ENCODE results near the gene EID1.
"Not testable (repeated sequence)": the region's sequence is repeated elsewhere in the genome, so short reads cannot be mapped to it uniquely, and the experiment has no call there.

The EID1 gene

GRCh38 chr15:48877630-48878595 lies at the start of gene EID1:
TSS of gene EID1 (plus strand) at chr15:48878134. CDS start at chr15:48878177, 43 bp downstream.
- DNase-seq = peak; percentile 95

- DNase-seq = no peak
These were observed 49.5 kb upstream of the EID1 start for GRCh38 chr15:48828471-48828870.

- DNase-seq = no peak
These were observed 49.0 kb upstream of the EID1 start for GRCh38 chr15:48828906-48829305.

- no peak for DNase-seq
These were observed 45.3 kb upstream of the EID1 start for GRCh38 chr15:48832648-48833047.

GRCh38 chr15:48833526-48834239 lies 44.3 kb upstream of the EID1 start:
- DNase-seq = no peak

- no peak for DNase-seq
These were observed 43.2 kb upstream of the EID1 start for GRCh38 chr15:48834756-48835155.

GRCh38 chr15:48842501-48842900 lies 35.4 kb upstream of the EID1 start:
- DNase-seq = no peak

- DNase-seq = no peak
These were observed 32.8 kb upstream of the EID1 start for GRCh38 chr15:48845123-48845522.

GRCh38 chr15:48850648-48851047 lies 27.3 kb upstream of the EID1 start:
- no peak for DNase-seq

GRCh38 chr15:48851956-48852355 lies 26.0 kb upstream of the EID1 start:
- no peak for DNase-seq

- DNase-seq = not testable (repeated sequence)
These were observed 23.5 kb upstream of the EID1 start for GRCh38 chr15:48854434-48854833.

- no peak for DNase-seq
These were observed 22.2 kb upstream of the EID1 start for GRCh38 chr15:48855501-48856440.

- no peak for DNase-seq
These were observed 21.0 kb upstream of the EID1 start for GRCh38 chr15:48856942-48857341.

GRCh38 chr15:48858401-48858800 lies 19.5 kb upstream of the EID1 start:
- DNase-seq = no peak

- DNase-seq = no peak
These were observed 18.5 kb upstream of the EID1 start for GRCh38 chr15:48859426-48859825.

GRCh38 chr15:48861813-48862431 lies 16.0 kb upstream of the EID1 start:
- no peak for DNase-seq

- no peak for DNase-seq
These were observed 15.2 kb upstream of the EID1 start for GRCh38 chr15:48862705-48863104.

GRCh38 chr15:48865370-48866079 lies 12.4 kb upstream of the EID1 start:
- DNase-seq = no peak

- no peak for DNase-seq
These were observed 11.8 kb upstream of the EID1 start for GRCh38 chr15:48866141-48866563.

GRCh38 chr15:48868023-48868422 lies 9.9 kb upstream of the EID1 start:
- DNase-seq = no peak

- no peak for DNase-seq
These were observed 9.4 kb upstream of the EID1 start for GRCh38 chr15:48868536-48868935.

GRCh38 chr15:48869966-48870365 lies 8.0 kb upstream of the EID1 start:
- DNase-seq = no peak

Data from activated CD8-positive, alpha-beta memory T cell treated with anti-CD3 and anti-CD28 coated beads, Interleukin-2, amount 50 U/mL, for 48 hours (primary cell).